Stomach (tissue), 4 donors: ENCODE results near the gene CHERP.

Experiments used
- EP300 ChIP-seq: sonication (generic); formaldehyde crosslinking; IDR thresholded peaks from one replicate; pipeline ENCODE4 v1.6.1; 2017; ENCODE audit warnings: antibody characterized with exemption
- POLR2A ChIP-seq, 4 donors: fragments of 450-650 bp; IDR thresholded peaks; one replicate each; pipeline ENCODE4 v1.6.1; 2016; ENCODE audit warnings: antibody characterized with exemption in 4 of 4, control low read depth in 2 of 4, mild to moderate bottlenecking in 1 of 4, moderate library complexity in 1 of 4
- POLR2AphosphoS5 ChIP-seq, 3 donors: sonication (generic); formaldehyde crosslinking; IDR thresholded peaks; one replicate each; pipeline ENCODE4 v1.6.1; 2016; ENCODE audit warnings: antibody characterized with exemption in 3 of 3
- TF ChIP-seq, protein P1 (sequence below), 7 experiments: fragments of 450-650 bp in 4 of 7; fragments of 200-600 bp in 3 of 7; sonication (generic) in 3 of 7; IDR thresholded peaks; one replicate each; pipeline ENCODE4 v1.5.1; 2016 to 2019; ENCODE audit warnings: antibody characterized with exemption in 7 of 7, control low read depth in 2 of 7, mild to moderate bottlenecking in 1 of 7

DNA sequence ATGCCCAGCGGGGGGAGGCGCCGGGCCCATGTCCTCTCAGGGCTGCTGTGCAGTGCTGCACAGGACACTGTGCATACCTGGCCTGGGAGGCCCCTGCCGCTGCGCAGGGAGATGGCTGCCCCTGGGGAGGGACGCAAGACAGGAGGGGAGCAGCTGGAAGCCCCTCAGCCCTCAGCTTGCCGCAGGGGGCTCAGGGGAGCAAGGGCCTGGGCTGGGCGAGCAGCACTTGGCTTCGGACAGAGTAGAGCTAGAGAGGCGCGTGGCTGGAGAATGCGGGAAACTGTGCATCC lies 10.9 kb downstream of the CHERP start:
- TF ChIP-seq, protein P1, sequence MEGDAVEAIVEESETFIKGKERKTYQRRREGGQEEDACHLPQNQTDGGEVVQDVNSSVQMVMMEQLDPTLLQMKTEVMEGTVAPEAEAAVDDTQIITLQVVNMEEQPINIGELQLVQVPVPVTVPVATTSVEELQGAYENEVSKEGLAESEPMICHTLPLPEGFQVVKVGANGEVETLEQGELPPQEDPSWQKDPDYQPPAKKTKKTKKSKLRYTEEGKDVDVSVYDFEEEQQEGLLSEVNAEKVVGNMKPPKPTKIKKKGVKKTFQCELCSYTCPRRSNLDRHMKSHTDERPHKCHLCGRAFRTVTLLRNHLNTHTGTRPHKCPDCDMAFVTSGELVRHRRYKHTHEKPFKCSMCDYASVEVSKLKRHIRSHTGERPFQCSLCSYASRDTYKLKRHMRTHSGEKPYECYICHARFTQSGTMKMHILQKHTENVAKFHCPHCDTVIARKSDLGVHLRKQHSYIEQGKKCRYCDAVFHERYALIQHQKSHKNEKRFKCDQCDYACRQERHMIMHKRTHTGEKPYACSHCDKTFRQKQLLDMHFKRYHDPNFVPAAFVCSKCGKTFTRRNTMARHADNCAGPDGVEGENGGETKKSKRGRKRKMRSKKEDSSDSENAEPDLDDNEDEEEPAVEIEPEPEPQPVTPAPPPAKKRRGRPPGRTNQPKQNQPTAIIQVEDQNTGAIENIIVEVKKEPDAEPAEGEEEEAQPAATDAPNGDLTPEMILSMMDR (IDR thresholded peaks at IDR 0.05): no peak
- TF ChIP-seq POLR2A (IDR thresholded peaks at IDR 0.05) (no peak), EP300 (no peak), POLR2AphosphoS5 (IDR thresholded peaks at IDR 0.05) (no peak)
